ENCODE data around the gene NKTR. TPM values are rescaled to one million over a fixed set of nuclear protein-coding genes. Genes with fewer than 3 reads are reported as not detected.

NKTR gene
- total and polyA plus RNA-seq, 9 of the 15 experiments (the other 6 are each of a cell fraction or from before 2014, with no cell fraction given), result 19.7 to 123 (median 92.6) TPM

DNA sequence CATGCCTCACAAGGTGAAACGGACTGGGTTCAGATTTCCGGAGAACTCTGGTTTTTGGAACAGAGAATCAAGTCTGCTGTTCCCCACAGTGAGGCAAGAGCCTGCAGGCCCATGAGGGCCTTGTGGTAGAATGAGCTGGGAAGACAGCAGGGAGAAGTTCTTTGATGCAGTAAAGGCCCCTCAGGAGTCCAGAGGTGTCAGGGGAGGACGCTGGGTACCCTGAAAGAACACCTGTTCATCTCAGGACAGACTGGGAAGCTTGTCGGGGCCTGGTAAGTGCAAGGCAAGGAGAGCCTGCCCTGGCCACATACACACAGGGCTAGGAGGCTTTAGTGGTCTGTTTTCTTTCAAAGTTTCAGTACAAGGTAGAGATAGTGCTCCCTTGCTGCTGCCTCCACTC, 49.3 kb downstream of the NKTR start:
- Histone ChIP-seq H3K4me2 (ENCODE audit: insufficient read depth, low read length) (no peak overlapping the region), H3K27ac (ENCODE audit: extremely low read depth, low read depth, low read length) (no peak overlapping the region), H3K9me1 (ENCODE audit: control insufficient read depth, insufficient read depth, low read length) (peaks cover 4% of the 10 kb centered on the region), H3K79me2 (ENCODE audit: control insufficient read depth, insufficient read depth, low read length) (no peaks in the 10 kb centered on the region), H3K36me3 (ENCODE audit: control insufficient read depth, insufficient read depth, low read length) (peaks cover 44% of the 10 kb centered on the region), H3K9me3 (replicated peaks; ENCODE audit: control insufficient read depth, insufficient read depth, low read depth, low read length) (no peaks in the 10 kb centered on the region), H3K27me3 (ENCODE audit: control insufficient read depth in 2 of 2, insufficient read depth in 2 of 2, low read length in 2 of 2) (no peaks in the 10 kb centered on the region), H3K9ac (ENCODE audit: insufficient read depth in 1 of 2, low read depth in 2 of 2, low read length in 2 of 2) (no peak overlapping the region), H4K20me1 (replicated peaks; ENCODE audit: control insufficient read depth, insufficient read depth, low read length) (no peaks in the 10 kb centered on the region), H3K4me3 (no peak overlapping the region), H2AFZ (ENCODE audit: low read depth, low read length) (no peak overlapping the region), H3K4me1 (replicated peaks in 1 of 2; ENCODE audit: control insufficient read depth in 2 of 2, insufficient read depth in 2 of 2, low read length in 2 of 2) (peaks cover 13 to 29% of the 10 kb centered on the region in 2 experiments)
- ATAC-seq, result no peak
- WGBS (ENCODE audit: insufficient coverage, low coverage, missing lambda C conversion rate), result 65% methylated on average over 4 of the region's 4 CpGs
- BruUV-seq (replicated peaks), result no TSS peak
- intact Hi-C loops (cut with micrococcal nuclease) (loop anchor here (5.0 kb wide), 1 partner anchor 67 kb away; the partner anchor contains the start of gene SEC22C), in situ Hi-C loops (cut with MboI) (loop anchor here (5.0 kb wide), 1 partner anchor 98 kb away; no protein-coding TSS in a partner anchor)
- ChIA-PET CTCF (ENCODE audit: low intra/inter-chr PET ratio) (no interaction called here), POLR2A (interaction anchor here (0.6 to 4.0 kb wide), 4 partner anchors 9 to 436 kb away, joined by 3 to 37 read pairs (median 4); no protein-coding TSS in a partner anchor)
- no peak for DNase-seq (ENCODE audit: extremely low read depth in 1 of 4, low spot score in 3 of 4)
- no peak for FAIRE-seq
- TF ChIP-seq DNMT1 (IDR thresholded peaks at IDR 0.05), result no peak
- 0 out of 2 replicates have a peak, but pooled peaks have one; percentile 8 for TF ChIP-seq SUPT5H (IDR thresholded peaks at IDR 0.05)
- no peak for TF ChIP-seq RBM17 (IDR thresholded peaks at IDR 0.05; ENCODE audit: borderline replicate concordance, low read depth, low read length)
- TF ChIP-seq SNIP1 (IDR thresholded peaks at IDR 0.05; ENCODE audit: low read depth), result no peak
- peak; percentile 8; the same call in 1 of the 2 replicates for TF ChIP-seq MYNN (IDR thresholded peaks at IDR 0.05)
- no peak for TF ChIP-seq MYNN (CRISPR knock-in tag; IDR thresholded peaks at IDR 0.05)
- no peak for TF ChIP-seq ZNF655 (CRISPR knock-in tag; IDR thresholded peaks at IDR 0.05)
- TF ChIP-seq, protein P1, sequence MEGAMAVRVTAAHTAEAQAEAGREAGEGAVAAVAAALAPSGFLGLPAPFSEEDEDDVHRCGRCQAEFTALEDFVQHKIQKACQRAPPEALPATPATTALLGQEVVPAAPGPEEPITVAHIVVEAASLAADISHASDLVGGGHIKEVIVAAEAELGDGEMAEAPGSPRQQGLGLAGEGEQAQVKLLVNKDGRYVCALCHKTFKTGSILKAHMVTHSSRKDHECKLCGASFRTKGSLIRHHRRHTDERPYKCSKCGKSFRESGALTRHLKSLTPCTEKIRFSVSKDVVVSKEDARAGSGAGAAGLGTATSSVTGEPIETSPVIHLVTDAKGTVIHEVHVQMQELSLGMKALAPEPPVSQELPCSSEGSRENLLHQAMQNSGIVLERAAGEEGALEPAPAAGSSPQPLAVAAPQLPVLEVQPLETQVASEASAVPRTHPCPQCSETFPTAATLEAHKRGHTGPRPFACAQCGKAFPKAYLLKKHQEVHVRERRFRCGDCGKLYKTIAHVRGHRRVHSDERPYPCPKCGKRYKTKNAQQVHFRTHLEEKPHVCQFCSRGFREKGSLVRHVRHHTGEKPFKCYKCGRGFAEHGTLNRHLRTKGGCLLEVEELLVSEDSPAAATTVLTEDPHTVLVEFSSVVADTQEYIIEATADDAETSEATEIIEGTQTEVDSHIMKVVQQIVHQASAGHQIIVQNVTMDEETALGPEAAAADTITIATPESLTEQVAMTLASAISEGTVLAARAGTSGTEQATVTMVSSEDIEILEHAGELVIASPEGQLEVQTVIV (CRISPR knock-in tag; IDR thresholded peaks at IDR 0.05; ENCODE audit: borderline replicate concordance), result no peak
- peak; percentile 57; the same call in 1 of the 2 replicates for TF ChIP-seq POLR2A (conservative IDR thresholded peaks at IDR 0.05)
- no peak for TF ChIP-seq ZNF184 (CRISPR knock-in tag; IDR thresholded peaks at IDR 0.05)
- TF ChIP-seq, protein P2, sequence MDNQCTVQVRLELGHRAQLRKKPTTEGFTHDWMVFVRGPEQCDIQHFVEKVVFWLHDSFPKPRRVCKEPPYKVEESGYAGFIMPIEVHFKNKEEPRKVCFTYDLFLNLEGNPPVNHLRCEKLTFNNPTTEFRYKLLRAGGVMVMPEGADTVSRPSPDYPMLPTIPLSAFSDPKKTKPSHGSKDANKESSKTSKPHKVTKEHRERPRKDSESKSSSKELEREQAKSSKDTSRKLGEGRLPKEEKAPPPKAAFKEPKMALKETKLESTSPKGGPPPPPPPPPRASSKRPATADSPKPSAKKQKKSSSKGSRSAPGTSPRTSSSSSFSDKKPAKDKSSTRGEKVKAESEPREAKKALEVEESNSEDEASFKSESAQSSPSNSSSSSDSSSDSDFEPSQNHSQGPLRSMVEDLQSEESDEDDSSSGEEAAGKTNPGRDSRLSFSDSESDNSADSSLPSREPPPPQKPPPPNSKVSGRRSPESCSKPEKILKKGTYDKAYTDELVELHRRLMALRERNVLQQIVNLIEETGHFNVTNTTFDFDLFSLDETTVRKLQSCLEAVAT (IDR thresholded peaks at IDR 0.05), result no peak
- no peak for TF ChIP-seq ZNF395 (CRISPR knock-in tag; IDR thresholded peaks at IDR 0.05)
- TF ChIP-seq ZNF197 (CRISPR knock-in tag; IDR thresholded peaks at IDR 0.05; ENCODE audit: low read depth), result no peak
- no peak for TF ChIP-seq NCOA6 (IDR thresholded peaks at IDR 0.05)
- no peak for TF ChIP-seq ETV1 (tag; conservative IDR thresholded peaks at IDR 0.05; ENCODE audit: low read depth)
- no peak for TF ChIP-seq DDX20 (tag; IDR thresholded peaks at IDR 0.05; ENCODE audit: low read depth)

Data from K562 (cell line).